ENCODE data around the gene RELCH.

RELCH gene

GRCh38 chr18:62206593-62206992, 19.5 kb downstream of the RELCH start:
- no peak overlapping the region for H3K14ac ChIP-seq (ENCODE audit: low read length)
- H4K8ac ChIP-seq (ENCODE audit: low read depth, low read length), result no peak overlapping the region
- peaks cover 1 to 10% of the 10 kb centered on the region in 2 donors for H3K9me3 ChIP-seq (replicated peaks in 1 of 2; ENCODE audit: control insufficient read depth in 2 of 2, insufficient read depth in 1 of 2, low read depth in 1 of 2, low read length in 2 of 2)
- WGBS, 2 donors (ENCODE audit: extremely low coverage in 2 of 2, insufficient read length in 2 of 2, insufficient replicate concordance in 1 of 2), result no CpG with 5 or more reads among the region's 4 CpGs
- no peak overlapping the region for H3K4me3 ChIP-seq (ENCODE audit: low read length in 2 of 2)
- H2AK5ac ChIP-seq (ENCODE audit: low read depth, low read length), result no peak overlapping the region
- no peak overlapping the region for H3K23ac ChIP-seq (ENCODE audit: low read depth, low read length, poor library complexity)
- H3K27ac ChIP-seq (replicated peaks; ENCODE audit: low read length), result no peak overlapping the region
- no peak overlapping the region for H3K4me2 ChIP-seq (ENCODE audit: insufficient read depth, low read length, poor library complexity, severe bottlenecking)
- H3K79me1 ChIP-seq (ENCODE audit: low read depth, low read length), result no peaks in the 10 kb centered on the region
- no peak overlapping the region for H2BK12ac ChIP-seq (ENCODE audit: low read length)
- H2BK15ac ChIP-seq (ENCODE audit: low read length), result no peak overlapping the region
- peaks cover 0 to 10% of the 10 kb centered on the region in 2 donors for H3K36me3 ChIP-seq (replicated peaks in 1 of 2; ENCODE audit: control insufficient read depth in 2 of 2, insufficient read depth in 2 of 2, low read length in 2 of 2)
- H3K4me1 ChIP-seq (ENCODE audit: control insufficient read depth in 2 of 2, insufficient read depth in 1 of 2, low read depth in 1 of 2, low read length in 2 of 2), result no peaks in the 10 kb centered on the region
- H3K9ac ChIP-seq (ENCODE audit: low read depth, low read length, poor library complexity), result no peak overlapping the region
- DNase-seq (ENCODE audit: low spot score), result no peak
- no peak overlapping the region for H2BK5ac ChIP-seq (ENCODE audit: low read length)
- no peak overlapping the region for H2AFZ ChIP-seq (ENCODE audit: low read length)
- no peaks in the 10 kb centered on the region for H3K27me3 ChIP-seq (ENCODE audit: control insufficient read depth in 3 of 3, insufficient read depth in 3 of 3, low read depth in 1 of 3, low read length in 3 of 3)
- no peak overlapping the region for H3K4ac ChIP-seq (ENCODE audit: low read length)
- H2BK120ac ChIP-seq (ENCODE audit: low read depth, low read length), result no peak overlapping the region
- H4K91ac ChIP-seq (ENCODE audit: low read depth, low read length, poor library complexity), result no peak overlapping the region
- H3K18ac ChIP-seq (ENCODE audit: low read length), result no peak overlapping the region

- H2BK120ac ChIP-seq (ENCODE audit: low read depth, low read length), result no peak overlapping the region
- peaks cover 5 to 35% of the 10 kb centered on the region in 2 donors for H3K36me3 ChIP-seq (replicated peaks in 1 of 2; ENCODE audit: control insufficient read depth in 2 of 2, insufficient read depth in 2 of 2, low read length in 2 of 2)
- H3K4me1 ChIP-seq (ENCODE audit: control insufficient read depth in 2 of 2, insufficient read depth in 1 of 2, low read depth in 1 of 2, low read length in 2 of 2), result no peaks in the 10 kb centered on the region
- H2BK15ac ChIP-seq (ENCODE audit: low read length), result no peak overlapping the region
- no peak overlapping the region for H2AK5ac ChIP-seq (ENCODE audit: low read depth, low read length)
- H3K4me2 ChIP-seq (ENCODE audit: insufficient read depth, low read length, poor library complexity, severe bottlenecking), result no peak overlapping the region
- H3K9me3 ChIP-seq (replicated peaks in 1 of 2; ENCODE audit: control insufficient read depth in 2 of 2, insufficient read depth in 1 of 2, low read depth in 1 of 2, low read length in 2 of 2), result peaks cover 1 to 10% of the 10 kb centered on the region in 2 donors
- H3K18ac ChIP-seq (ENCODE audit: low read length), result no peak overlapping the region
- no peak overlapping the region for H3K27ac ChIP-seq (replicated peaks; ENCODE audit: low read length)
- H2AFZ ChIP-seq (ENCODE audit: low read length), result no peak overlapping the region
- H2BK5ac ChIP-seq (ENCODE audit: low read length), result no peak overlapping the region
- DNase-seq (ENCODE audit: low spot score), result no peak
- no peak overlapping the region for H3K14ac ChIP-seq (ENCODE audit: low read length)
- H3K23ac ChIP-seq (ENCODE audit: low read depth, low read length, poor library complexity), result no peak overlapping the region
- no peaks in the 10 kb centered on the region for H3K27me3 ChIP-seq (ENCODE audit: control insufficient read depth in 3 of 3, insufficient read depth in 3 of 3, low read depth in 1 of 3, low read length in 3 of 3)
- no peak overlapping the region for H4K91ac ChIP-seq (ENCODE audit: low read depth, low read length, poor library complexity)
- H2BK12ac ChIP-seq (ENCODE audit: low read length), result no peak overlapping the region
- no peak overlapping the region for H3K9ac ChIP-seq (ENCODE audit: low read depth, low read length, poor library complexity)
- H3K4me3 ChIP-seq (ENCODE audit: low read length in 2 of 2), result no peak overlapping the region
- no peaks in the 10 kb centered on the region for H3K79me1 ChIP-seq (ENCODE audit: low read depth, low read length)
- no peak overlapping the region for H3K4ac ChIP-seq (ENCODE audit: low read length)
- no peak overlapping the region for H4K8ac ChIP-seq (ENCODE audit: low read depth, low read length)
Measured at GRCh38 chr18:62209046-62209445, 22.0 kb downstream of the RELCH start.

- H2AK5ac ChIP-seq (ENCODE audit: low read depth, low read length), result no peak overlapping the region
- no peak overlapping the region for H3K18ac ChIP-seq (ENCODE audit: low read length)
- H3K27ac ChIP-seq (replicated peaks; ENCODE audit: low read length), result no peak overlapping the region
- no peak overlapping the region for H2BK5ac ChIP-seq (ENCODE audit: low read length)
- H2BK120ac ChIP-seq (ENCODE audit: low read depth, low read length), result no peak overlapping the region
- DNase-seq (ENCODE audit: low spot score), result no peak
- no peak overlapping the region for H3K23ac ChIP-seq (ENCODE audit: low read depth, low read length, poor library complexity)
- H2AFZ ChIP-seq (ENCODE audit: low read length), result no peak overlapping the region
- no peaks in the 10 kb centered on the region for H3K27me3 ChIP-seq (ENCODE audit: control insufficient read depth in 3 of 3, insufficient read depth in 3 of 3, low read depth in 1 of 3, low read length in 3 of 3)
- no peak overlapping the region for H4K8ac ChIP-seq (ENCODE audit: low read depth, low read length)
- no peak overlapping the region for H3K4me2 ChIP-seq (ENCODE audit: insufficient read depth, low read length, poor library complexity, severe bottlenecking)
- peaks cover 2 to 10% of the 10 kb centered on the region in 2 donors for H3K9me3 ChIP-seq (replicated peaks in 1 of 2; ENCODE audit: control insufficient read depth in 2 of 2, insufficient read depth in 1 of 2, low read depth in 1 of 2, low read length in 2 of 2)
- H3K9ac ChIP-seq (ENCODE audit: low read depth, low read length, poor library complexity), result no peak overlapping the region
- H3K4me3 ChIP-seq (ENCODE audit: low read length in 2 of 2), result no peak overlapping the region
- H2BK15ac ChIP-seq (ENCODE audit: low read length), result no peak overlapping the region
- no peaks in the 10 kb centered on the region for H3K4me1 ChIP-seq (ENCODE audit: control insufficient read depth in 2 of 2, insufficient read depth in 1 of 2, low read depth in 1 of 2, low read length in 2 of 2)
- no peak overlapping the region for H3K4ac ChIP-seq (ENCODE audit: low read length)
- H3K14ac ChIP-seq (ENCODE audit: low read length), result no peak overlapping the region
- H2BK12ac ChIP-seq (ENCODE audit: low read length), result no peak overlapping the region
- no peak overlapping the region for H4K91ac ChIP-seq (ENCODE audit: low read depth, low read length, poor library complexity)
- WGBS, 2 donors (ENCODE audit: extremely low coverage in 2 of 2, insufficient read length in 2 of 2, insufficient replicate concordance in 1 of 2), result no CpG with 5 or more reads among the region's 1 CpG
- H3K79me1 ChIP-seq (ENCODE audit: low read depth, low read length), result peaks cover 3% of the 10 kb centered on the region
- H3K36me3 ChIP-seq (replicated peaks in 1 of 2; ENCODE audit: control insufficient read depth in 2 of 2, insufficient read depth in 2 of 2, low read length in 2 of 2), result peaks cover 9 to 46% of the 10 kb centered on the region in 2 donors
Measured at GRCh38 chr18:62210138-62210537, 23.1 kb downstream of the RELCH start.

- DNase-seq (ENCODE audit: low spot score), result no peak
- Histone ChIP-seq H3K27ac (replicated peaks; ENCODE audit: low read length) (no peak overlapping the region), H4K8ac (ENCODE audit: low read depth, low read length) (no peak overlapping the region), H3K4ac (ENCODE audit: low read length) (no peak overlapping the region), H3K4me2 (ENCODE audit: insufficient read depth, low read length, poor library complexity, severe bottlenecking) (no peak overlapping the region), H2BK15ac (ENCODE audit: low read length) (no peak overlapping the region), H4K91ac (ENCODE audit: low read depth, low read length, poor library complexity) (no peak overlapping the region), H2AFZ (ENCODE audit: low read length) (no peak overlapping the region), H3K14ac (ENCODE audit: low read length) (no peak overlapping the region), H3K4me1 (ENCODE audit: control insufficient read depth in 2 of 2, insufficient read depth in 1 of 2, low read depth in 1 of 2, low read length in 2 of 2) (no peaks in the 10 kb centered on the region), H2BK5ac (ENCODE audit: low read length) (no peak overlapping the region), H3K36me3 (replicated peaks in 1 of 2; ENCODE audit: control insufficient read depth in 2 of 2, insufficient read depth in 2 of 2, low read length in 2 of 2) (peaks cover 9 to 54% of the 10 kb centered on the region in 2 donors), H3K27me3 (ENCODE audit: control insufficient read depth in 3 of 3, insufficient read depth in 3 of 3, low read depth in 1 of 3, low read length in 3 of 3) (no peaks in the 10 kb centered on the region), H2BK12ac (ENCODE audit: low read length) (no peak overlapping the region), H3K9me3 (replicated peaks in 1 of 2; ENCODE audit: control insufficient read depth in 2 of 2, insufficient read depth in 1 of 2, low read depth in 1 of 2, low read length in 2 of 2) (peaks cover 2 to 10% of the 10 kb centered on the region in 2 donors), H3K18ac (ENCODE audit: low read length) (no peak overlapping the region), H3K9ac (ENCODE audit: low read depth, low read length, poor library complexity) (no peak overlapping the region), H3K4me3 (ENCODE audit: low read length in 2 of 2) (no peak overlapping the region), H2BK120ac (ENCODE audit: low read depth, low read length) (no peak overlapping the region), H2AK5ac (ENCODE audit: low read depth, low read length) (no peak overlapping the region), H3K23ac (ENCODE audit: low read depth, low read length, poor library complexity) (no peak overlapping the region), H3K79me1 (ENCODE audit: low read depth, low read length) (peaks cover 3% of the 10 kb centered on the region)
Measured at GRCh38 chr18:62211325-62211828, 24.3 kb downstream of the RELCH start.

Data from neuronal stem cell (in vitro differentiated cells).